Measurements from ENCODE around the gene MLLT10. TPM values are rescaled to one million over a fixed set of nuclear protein-coding genes. Genes with fewer than 3 reads are reported as not detected.
"Not testable (repeated sequence)": the region's sequence is repeated elsewhere in the genome, so short reads cannot be mapped to it uniquely, and the experiment has no call there.

Gene MLLT10
- total RNA-seq, 1 donor from 2014 or later, result 43.3 TPM

DNA sequence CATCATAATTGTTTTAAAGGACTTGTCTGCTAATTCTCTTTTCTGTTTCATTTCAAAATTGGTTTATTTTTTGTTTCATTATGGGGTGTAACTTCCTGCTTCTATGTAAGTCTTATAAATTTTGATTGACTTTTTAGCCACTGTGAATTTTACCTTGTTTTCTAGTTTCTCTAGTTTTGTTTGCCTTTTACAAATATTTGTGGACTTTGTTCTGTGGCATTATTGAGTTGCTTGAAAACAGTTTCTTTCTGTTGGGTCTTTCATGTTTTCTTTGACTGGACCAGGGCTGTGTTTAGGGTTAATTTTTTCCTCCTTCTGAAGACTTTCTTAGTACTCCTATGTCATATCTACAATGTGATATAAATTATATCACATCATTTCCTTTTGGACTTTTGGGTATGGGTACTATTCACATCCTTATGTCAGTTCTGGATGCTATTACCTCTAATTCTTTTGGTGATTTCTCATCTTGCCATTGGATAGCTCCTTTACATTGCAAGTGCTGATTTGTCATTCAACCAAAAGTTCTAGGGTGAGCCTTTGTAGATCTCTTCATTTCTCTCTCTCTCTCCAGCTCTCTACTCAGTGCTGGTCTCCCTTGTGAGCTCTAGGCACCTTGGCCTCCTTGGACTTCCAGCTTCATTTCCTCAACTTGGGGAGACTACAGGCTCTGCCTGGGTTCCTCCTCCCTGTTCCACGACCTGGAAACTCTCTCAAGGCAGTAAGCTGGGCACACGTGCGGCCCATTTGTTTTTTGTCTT lies 36.9 kb downstream of the MLLT10 start:
- no peaks in the 10 kb centered on the region for H3K36me3 ChIP-seq (ENCODE audit: control insufficient read depth in 3 of 3, insufficient read depth in 3 of 3, low read length in 3 of 3)
- H3K4me1 ChIP-seq (ENCODE audit: control insufficient read depth in 3 of 3, insufficient read depth in 3 of 3, low read length in 3 of 3), result peaks cover 0 to 12% (median 6%) of the 10 kb centered on the region in 3 donors
- no peak overlapping the region for H3K9ac ChIP-seq (ENCODE audit: low read depth in 1 of 3, low read length in 3 of 3)
- H3K4me3 ChIP-seq (ENCODE audit: low read length in 3 of 3), result no peak overlapping the region
- no peak overlapping the region for H3K27ac ChIP-seq (ENCODE audit: low read depth, low read length)
- no peaks in the 10 kb centered on the region for H3K9me3 ChIP-seq (ENCODE audit: control insufficient read depth in 3 of 3, low read length in 3 of 3)
- no peaks in the 10 kb centered on the region for H3K27me3 ChIP-seq (ENCODE audit: control insufficient read depth in 3 of 3, insufficient read depth in 3 of 3, low read length in 3 of 3)

DNA sequence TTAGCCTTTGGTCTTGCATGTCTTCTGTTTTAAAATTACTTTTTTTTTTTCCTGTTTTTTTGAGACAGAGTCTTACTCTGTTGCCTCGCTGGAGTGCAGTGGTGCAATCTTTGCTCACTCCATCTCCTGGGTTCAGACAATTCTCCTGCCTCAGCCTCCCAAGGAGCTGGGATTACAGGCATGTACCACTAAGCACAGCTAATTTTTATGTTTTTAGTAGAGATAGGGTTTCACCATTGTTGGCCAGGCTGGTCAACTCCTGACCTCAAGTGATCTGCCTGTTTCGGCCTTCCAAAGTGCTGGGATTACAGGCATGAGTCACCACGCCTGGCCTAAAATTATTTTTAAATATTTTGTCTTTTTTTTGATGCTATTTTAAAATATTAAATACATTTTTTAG lies 38.5 kb downstream of the MLLT10 start:
- Histone ChIP-seq H3K9ac (ENCODE audit: low read depth in 1 of 3, low read length in 3 of 3) (no peak overlapping the region), H3K4me3 (ENCODE audit: low read length in 3 of 3) (no peak overlapping the region), H3K36me3 (ENCODE audit: control insufficient read depth in 3 of 3, insufficient read depth in 3 of 3, low read length in 3 of 3) (no peaks in the 10 kb centered on the region), H3K4me1 (ENCODE audit: control insufficient read depth in 3 of 3, insufficient read depth in 3 of 3, low read length in 3 of 3) (peaks cover 0 to 12% (median 6%) of the 10 kb centered on the region in 3 donors), H3K27me3 (ENCODE audit: control insufficient read depth in 3 of 3, insufficient read depth in 3 of 3, low read length in 3 of 3) (no peaks in the 10 kb centered on the region), H3K27ac (ENCODE audit: low read depth, low read length) (no peak overlapping the region), H3K9me3 (ENCODE audit: control insufficient read depth in 3 of 3, low read length in 3 of 3) (no peaks in the 10 kb centered on the region)

DNA sequence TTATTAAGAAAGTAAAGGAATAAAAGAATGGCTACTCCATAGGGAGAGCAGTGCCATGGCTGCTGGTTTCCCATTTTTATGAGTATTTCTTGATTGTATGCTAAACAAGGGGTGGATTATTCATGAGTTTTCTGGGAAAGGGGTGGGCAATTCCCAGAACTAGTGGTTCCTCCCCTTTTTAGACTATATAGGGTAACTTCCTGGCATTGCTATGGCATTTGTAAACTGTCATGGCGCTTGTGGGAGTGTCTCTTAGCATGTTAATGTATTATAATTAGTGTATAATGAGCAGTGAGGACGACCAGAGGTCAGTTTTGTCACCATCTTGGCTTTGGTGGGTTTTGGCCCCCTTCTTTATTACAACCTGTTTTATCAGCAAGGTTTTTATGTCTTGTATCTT lies 40.5 kb downstream of the MLLT10 start:
- not testable (repeated sequence) for H3K36me3 ChIP-seq (ENCODE audit: control insufficient read depth in 3 of 3, insufficient read depth in 3 of 3, low read length in 3 of 3); H3K27ac ChIP-seq (ENCODE audit: low read depth, low read length); H3K27me3 ChIP-seq (ENCODE audit: control insufficient read depth in 3 of 3, insufficient read depth in 3 of 3, low read length in 3 of 3); H3K9me3 ChIP-seq (ENCODE audit: control insufficient read depth in 3 of 3, low read length in 3 of 3); H3K9ac ChIP-seq (ENCODE audit: low read depth in 1 of 3, low read length in 3 of 3); H3K4me3 ChIP-seq (ENCODE audit: low read length in 3 of 3)
- H3K4me1 ChIP-seq (ENCODE audit: control insufficient read depth in 3 of 3, insufficient read depth in 3 of 3, low read length in 3 of 3), result peaks cover 0 to 12% (median 6%) of the 10 kb centered on the region in 3 donors

DNA sequence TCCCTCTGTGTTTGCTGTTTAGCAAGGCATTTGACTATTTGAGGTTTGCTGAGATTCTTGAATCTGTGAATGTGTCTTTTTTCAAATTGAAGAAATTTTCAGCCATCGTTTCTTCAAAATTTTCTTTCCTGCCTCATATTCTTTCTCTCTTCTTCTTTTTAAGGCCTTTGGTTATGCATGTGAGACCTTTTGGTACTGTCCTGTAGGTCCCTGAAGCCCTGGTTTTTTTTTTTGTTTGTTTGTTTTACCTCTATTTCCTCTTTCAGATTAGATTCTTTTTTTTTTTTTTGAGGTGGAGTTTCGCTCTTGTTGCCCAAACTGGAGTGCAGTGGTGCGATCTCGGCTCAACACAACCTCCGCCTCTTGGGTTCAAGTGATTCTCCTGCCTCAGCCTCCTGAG lies 45.3 kb downstream of the MLLT10 start:
- H3K27ac ChIP-seq (ENCODE audit: low read depth, low read length), result no peak overlapping the region
- no peaks in the 10 kb centered on the region for H3K27me3 ChIP-seq (ENCODE audit: control insufficient read depth in 3 of 3, insufficient read depth in 3 of 3, low read length in 3 of 3)
- no peak overlapping the region for H3K4me3 ChIP-seq (ENCODE audit: low read length in 3 of 3)
- no peak overlapping the region for H3K9ac ChIP-seq (ENCODE audit: low read depth in 1 of 3, low read length in 3 of 3)
- no peaks in the 10 kb centered on the region for H3K4me1 ChIP-seq (ENCODE audit: control insufficient read depth in 3 of 3, insufficient read depth in 3 of 3, low read length in 3 of 3)
- no peaks in the 10 kb centered on the region for H3K36me3 ChIP-seq (ENCODE audit: control insufficient read depth in 3 of 3, insufficient read depth in 3 of 3, low read length in 3 of 3)
- H3K9me3 ChIP-seq (ENCODE audit: control insufficient read depth in 3 of 3, low read length in 3 of 3), result no peaks in the 10 kb centered on the region

DNA sequence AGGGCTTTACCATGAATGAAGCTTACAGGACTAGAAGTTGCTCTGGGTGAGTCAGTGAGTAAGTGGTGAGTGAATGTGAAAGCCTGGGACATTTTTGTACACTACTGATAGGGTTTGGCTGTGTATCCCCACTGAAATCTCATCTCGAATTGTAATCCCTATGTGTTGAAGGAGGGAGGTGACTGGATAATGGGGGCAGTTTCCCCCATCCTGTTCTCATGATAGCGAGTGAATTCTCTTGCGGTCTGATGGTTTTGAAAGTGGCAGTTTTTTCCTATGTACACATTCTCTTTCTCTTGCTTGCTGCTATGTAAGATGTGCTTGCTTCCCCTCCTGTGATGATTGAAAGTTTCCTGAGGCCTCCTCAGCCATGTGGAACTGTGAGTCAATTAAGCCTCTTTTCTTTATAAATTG lies 47.4 kb downstream of the MLLT10 start:
- H3K9me3 ChIP-seq (ENCODE audit: control insufficient read depth in 3 of 3, low read length in 3 of 3); H3K27me3 ChIP-seq (ENCODE audit: control insufficient read depth in 3 of 3, insufficient read depth in 3 of 3, low read length in 3 of 3); H3K4me3 ChIP-seq (ENCODE audit: low read length in 3 of 3); H3K27ac ChIP-seq (ENCODE audit: low read depth, low read length); H3K4me1 ChIP-seq (ENCODE audit: control insufficient read depth in 3 of 3, insufficient read depth in 3 of 3, low read length in 3 of 3); H3K9ac ChIP-seq (ENCODE audit: low read depth in 1 of 3, low read length in 3 of 3); H3K36me3 ChIP-seq (ENCODE audit: control insufficient read depth in 3 of 3, insufficient read depth in 3 of 3, low read length in 3 of 3): not testable (repeated sequence)

DNA sequence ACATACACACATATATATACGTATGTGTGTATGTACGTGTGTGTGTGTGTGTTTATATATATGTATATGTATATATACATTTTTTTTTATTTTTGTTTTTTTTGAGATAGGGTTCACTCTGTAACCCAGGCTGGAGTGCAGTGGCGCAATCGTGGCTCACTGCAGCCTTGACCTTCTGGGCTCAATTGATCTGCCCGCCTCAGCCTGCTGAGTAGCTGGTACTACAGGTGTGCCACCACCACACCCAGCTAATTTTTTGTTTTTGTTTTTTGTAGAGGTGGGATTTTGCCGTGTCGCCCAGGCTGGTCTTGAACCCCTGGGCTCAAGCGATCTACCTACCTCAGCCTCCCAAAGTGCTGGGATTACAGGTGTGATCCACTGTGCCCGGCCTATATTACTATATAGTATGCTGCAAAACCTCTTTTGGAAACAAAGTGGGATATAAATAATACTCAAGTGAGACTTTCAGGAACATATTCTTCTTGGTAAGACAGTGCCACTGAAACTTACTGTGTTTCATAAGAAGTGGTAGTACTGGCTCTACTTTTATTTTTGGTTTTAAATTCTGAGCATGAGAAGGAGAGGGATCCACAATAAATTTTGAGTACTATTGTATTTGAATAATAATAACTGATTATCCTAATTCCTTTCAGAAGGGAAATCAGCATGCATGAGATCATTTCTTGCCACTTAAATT lies 51.0 kb downstream of the MLLT10 start:
- Histone ChIP-seq H3K9me3 (ENCODE audit: control insufficient read depth in 3 of 3, low read length in 3 of 3) (no peaks in the 10 kb centered on the region), H3K9ac (ENCODE audit: low read depth in 1 of 3, low read length in 3 of 3) (no peak overlapping the region), H3K27me3 (ENCODE audit: control insufficient read depth in 3 of 3, insufficient read depth in 3 of 3, low read length in 3 of 3) (no peaks in the 10 kb centered on the region), H3K4me3 (ENCODE audit: low read length in 3 of 3) (no peak overlapping the region), H3K4me1 (ENCODE audit: control insufficient read depth in 3 of 3, insufficient read depth in 3 of 3, low read length in 3 of 3) (no peaks in the 10 kb centered on the region), H3K36me3 (ENCODE audit: control insufficient read depth in 3 of 3, insufficient read depth in 3 of 3, low read length in 3 of 3) (no peaks in the 10 kb centered on the region), H3K27ac (ENCODE audit: low read depth, low read length) (no peak overlapping the region)

DNA sequence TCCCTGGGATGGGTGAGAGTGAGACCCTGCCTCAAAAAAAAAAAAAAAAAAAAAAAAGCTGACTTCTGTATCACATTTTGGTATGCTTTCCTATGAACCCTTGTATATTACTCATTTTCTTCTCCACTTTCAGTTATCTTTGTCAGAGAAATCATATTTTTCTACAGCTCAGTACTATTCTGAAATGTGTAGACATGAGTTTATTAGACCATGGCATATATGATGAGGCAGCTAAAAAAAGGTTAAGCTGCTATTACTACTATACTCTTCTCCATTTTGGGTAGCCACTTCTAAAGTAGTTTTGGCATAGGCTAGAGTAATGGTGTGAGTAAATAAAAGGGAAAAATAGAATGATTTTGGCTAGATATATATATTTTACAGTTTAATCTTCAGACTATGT lies 53.4 kb downstream of the MLLT10 start:
- Histone ChIP-seq H3K27me3 (ENCODE audit: control insufficient read depth in 3 of 3, insufficient read depth in 3 of 3, low read length in 3 of 3) (no peaks in the 10 kb centered on the region), H3K27ac (ENCODE audit: low read depth, low read length) (no peak overlapping the region), H3K9ac (ENCODE audit: low read depth in 1 of 3, low read length in 3 of 3) (no peak overlapping the region), H3K36me3 (ENCODE audit: control insufficient read depth in 3 of 3, insufficient read depth in 3 of 3, low read length in 3 of 3) (no peaks in the 10 kb centered on the region), H3K4me1 (ENCODE audit: control insufficient read depth in 3 of 3, insufficient read depth in 3 of 3, low read length in 3 of 3) (no peaks in the 10 kb centered on the region), H3K4me3 (ENCODE audit: low read length in 3 of 3) (no peak overlapping the region), H3K9me3 (ENCODE audit: control insufficient read depth in 3 of 3, low read length in 3 of 3) (no peaks in the 10 kb centered on the region)

DNA sequence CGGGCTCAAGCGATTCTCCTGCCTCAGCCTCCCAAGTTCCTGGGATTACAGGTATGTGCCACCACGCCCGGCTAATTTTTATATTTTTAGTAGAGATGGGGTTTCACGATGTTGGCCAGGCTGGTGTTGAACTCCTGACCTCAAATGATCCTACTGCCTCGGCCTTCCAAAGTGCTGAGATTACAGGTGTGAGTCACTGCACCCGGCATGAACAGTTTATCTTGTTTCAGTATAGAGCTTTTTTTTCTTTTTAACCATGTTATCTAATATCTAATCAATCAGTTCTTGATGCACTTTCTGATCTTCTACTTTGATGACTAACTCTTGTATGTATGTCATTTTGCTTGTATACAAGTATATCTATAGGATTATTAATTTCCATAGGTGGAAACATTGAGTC lies 54.1 kb downstream of the MLLT10 start:
- H3K27ac ChIP-seq (ENCODE audit: low read depth, low read length); H3K9ac ChIP-seq (ENCODE audit: low read depth in 1 of 3, low read length in 3 of 3); H3K4me3 ChIP-seq (ENCODE audit: low read length in 3 of 3); H3K4me1 ChIP-seq (ENCODE audit: control insufficient read depth in 3 of 3, insufficient read depth in 3 of 3, low read length in 3 of 3); H3K9me3 ChIP-seq (ENCODE audit: control insufficient read depth in 3 of 3, low read length in 3 of 3); H3K36me3 ChIP-seq (ENCODE audit: control insufficient read depth in 3 of 3, insufficient read depth in 3 of 3, low read length in 3 of 3); H3K27me3 ChIP-seq (ENCODE audit: control insufficient read depth in 3 of 3, insufficient read depth in 3 of 3, low read length in 3 of 3): not testable (repeated sequence)

DNA sequence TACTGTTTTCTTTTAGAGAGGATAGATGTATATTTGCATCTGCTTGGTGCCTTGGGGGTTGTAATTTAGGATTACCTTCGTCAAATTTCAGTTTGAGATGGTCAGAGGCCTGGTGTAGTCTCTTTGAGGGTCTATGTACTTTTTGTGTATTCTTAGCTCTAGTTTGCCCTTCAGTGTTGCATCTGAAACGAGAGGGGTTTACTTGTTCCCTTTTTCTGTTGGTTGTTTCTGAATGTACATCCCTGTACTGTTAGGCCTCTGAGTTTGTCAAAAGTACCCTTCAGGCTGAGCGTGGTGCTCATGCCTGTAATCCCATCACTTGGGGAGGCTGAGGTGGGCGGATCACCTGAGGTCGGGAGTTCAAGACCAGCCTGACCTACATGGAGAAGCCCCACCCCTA lies 60.0 kb downstream of the MLLT10 start:
- no peak overlapping the region for H3K9ac ChIP-seq (ENCODE audit: low read depth in 1 of 3, low read length in 3 of 3)
- no peaks in the 10 kb centered on the region for H3K4me1 ChIP-seq (ENCODE audit: control insufficient read depth in 3 of 3, insufficient read depth in 3 of 3, low read length in 3 of 3)
- H3K4me3 ChIP-seq (ENCODE audit: low read length in 3 of 3), result no peak overlapping the region
- H3K27ac ChIP-seq (ENCODE audit: low read depth, low read length), result no peak overlapping the region
- no peaks in the 10 kb centered on the region for H3K27me3 ChIP-seq (ENCODE audit: control insufficient read depth in 3 of 3, insufficient read depth in 3 of 3, low read length in 3 of 3)
- no peaks in the 10 kb centered on the region for H3K36me3 ChIP-seq (ENCODE audit: control insufficient read depth in 3 of 3, insufficient read depth in 3 of 3, low read length in 3 of 3)
- no peaks in the 10 kb centered on the region for H3K9me3 ChIP-seq (ENCODE audit: control insufficient read depth in 3 of 3, low read length in 3 of 3)

DNA sequence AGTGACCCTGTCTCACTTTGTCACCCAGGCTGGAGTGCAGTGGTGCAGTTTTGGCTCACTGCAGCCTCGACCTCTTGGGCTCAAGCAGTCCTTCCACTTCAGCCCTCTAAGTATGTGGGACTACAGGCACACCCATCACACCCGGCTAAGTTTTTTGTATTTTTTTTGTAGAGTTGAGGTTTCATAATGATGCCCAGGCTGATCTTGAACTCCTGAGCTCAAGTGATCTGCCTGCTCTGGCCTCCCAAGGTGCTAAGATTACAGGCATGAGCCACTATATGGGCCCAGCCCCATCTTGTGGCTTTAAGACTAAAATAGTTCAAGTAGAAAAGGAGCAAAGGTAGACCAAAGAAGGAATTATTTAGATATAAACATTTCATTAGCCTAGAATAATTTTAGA lies 65.5 kb downstream of the MLLT10 start:
- Histone ChIP-seq H3K4me1 (ENCODE audit: control insufficient read depth in 3 of 3, insufficient read depth in 3 of 3, low read length in 3 of 3) (no peaks in the 10 kb centered on the region), H3K27ac (ENCODE audit: low read depth, low read length) (no peak overlapping the region), H3K36me3 (ENCODE audit: control insufficient read depth in 3 of 3, insufficient read depth in 3 of 3, low read length in 3 of 3) (no peaks in the 10 kb centered on the region), H3K9ac (ENCODE audit: low read depth in 1 of 3, low read length in 3 of 3) (peak overlapping the region in 1 of 3 donors; percentile 14), H3K4me3 (ENCODE audit: low read length in 3 of 3) (no peak overlapping the region), H3K27me3 (ENCODE audit: control insufficient read depth in 3 of 3, insufficient read depth in 3 of 3, low read length in 3 of 3) (no peaks in the 10 kb centered on the region), H3K9me3 (ENCODE audit: control insufficient read depth in 3 of 3, low read length in 3 of 3) (no peaks in the 10 kb centered on the region)
